ENCODE results near the gene RAPGEF4.

GRCh38 chr2:172782506-172783164 is 47.0 kb downstream of the RAPGEF4 start:
- TF ChIP-seq CTCF (conservative IDR thresholded peaks at IDR 0.05; ENCODE audit: low read length) (no peak), EZH2phosphoT487 (IDR thresholded peaks at IDR 0.05; ENCODE audit: borderline replicate concordance) (no peak)
